ENCODE measurements around the gene ZNF736.

The ZNF736 gene

DNA sequence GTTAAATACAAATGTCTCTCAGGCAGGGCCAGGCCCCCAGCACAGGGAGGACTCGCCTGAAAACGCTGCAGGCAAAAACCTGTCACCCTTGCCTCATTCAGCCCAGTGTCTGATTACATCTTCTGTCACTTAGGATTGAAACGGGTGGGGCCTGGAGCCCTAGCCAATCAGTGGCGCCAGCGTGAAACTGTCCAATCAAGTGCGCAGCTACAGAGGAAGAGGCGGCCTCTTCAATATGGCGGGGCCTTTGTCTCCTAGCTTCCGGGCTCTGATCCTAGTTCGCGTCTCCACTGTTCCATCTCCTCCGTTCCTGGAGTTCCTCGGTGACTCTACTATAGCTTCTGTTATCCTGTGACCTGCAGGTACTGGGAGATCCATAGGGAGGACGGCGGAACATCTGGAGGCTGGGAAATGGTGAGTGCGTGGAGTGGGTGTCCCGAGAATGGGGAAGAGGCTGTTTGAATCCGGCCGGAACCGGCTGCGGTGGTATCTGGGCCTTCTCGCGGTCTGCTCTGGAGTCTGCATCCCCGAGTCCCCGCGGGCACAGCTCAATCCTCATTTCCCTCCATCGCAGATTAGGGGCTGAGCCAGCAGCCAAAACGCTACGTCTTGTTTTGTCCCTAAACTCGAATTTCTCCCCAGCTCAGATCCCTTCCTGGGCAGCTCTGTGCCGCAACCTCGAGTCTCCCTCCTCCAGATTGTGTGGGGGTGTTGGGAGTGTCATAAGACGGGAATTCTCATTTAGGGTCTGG, at the start of gene ZNF736:
TSS of gene ZNF736 (plus strand) at position 222 of the 752 bp plus-strand sequence. CDS start at position 412, 190 bp downstream.
- TF ChIP-seq, protein P1, sequence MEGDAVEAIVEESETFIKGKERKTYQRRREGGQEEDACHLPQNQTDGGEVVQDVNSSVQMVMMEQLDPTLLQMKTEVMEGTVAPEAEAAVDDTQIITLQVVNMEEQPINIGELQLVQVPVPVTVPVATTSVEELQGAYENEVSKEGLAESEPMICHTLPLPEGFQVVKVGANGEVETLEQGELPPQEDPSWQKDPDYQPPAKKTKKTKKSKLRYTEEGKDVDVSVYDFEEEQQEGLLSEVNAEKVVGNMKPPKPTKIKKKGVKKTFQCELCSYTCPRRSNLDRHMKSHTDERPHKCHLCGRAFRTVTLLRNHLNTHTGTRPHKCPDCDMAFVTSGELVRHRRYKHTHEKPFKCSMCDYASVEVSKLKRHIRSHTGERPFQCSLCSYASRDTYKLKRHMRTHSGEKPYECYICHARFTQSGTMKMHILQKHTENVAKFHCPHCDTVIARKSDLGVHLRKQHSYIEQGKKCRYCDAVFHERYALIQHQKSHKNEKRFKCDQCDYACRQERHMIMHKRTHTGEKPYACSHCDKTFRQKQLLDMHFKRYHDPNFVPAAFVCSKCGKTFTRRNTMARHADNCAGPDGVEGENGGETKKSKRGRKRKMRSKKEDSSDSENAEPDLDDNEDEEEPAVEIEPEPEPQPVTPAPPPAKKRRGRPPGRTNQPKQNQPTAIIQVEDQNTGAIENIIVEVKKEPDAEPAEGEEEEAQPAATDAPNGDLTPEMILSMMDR (IDR thresholded peaks at IDR 0.05; ENCODE audit: insufficient read depth, low read length, poor library complexity, severe bottlenecking): no peak
- Histone ChIP-seq H3F3A (ENCODE audit: insufficient read depth) (peaks cover 13% of the 10 kb centered on the region; the same call in 1 of the 2 replicates), H3K36me3 (ENCODE audit: low read length) (peaks cover 15% of the 10 kb centered on the region), H3K27ac (ENCODE audit: low read depth, low read length) (peak within 1 kb of the TSS; percentile 71), H3K9me3 (ENCODE audit: insufficient read depth, low read length) (no peaks in the 10 kb centered on the region), H3K9ac (ENCODE audit: low read length) (peak within 1 kb of the TSS; percentile 81), H2AFZ (ENCODE audit: low read depth, low read length, severe bottlenecking) (peak within 1 kb of the TSS; percentile 84), H4K20me1 (ENCODE audit: low read depth, low read length) (no peaks in the 10 kb centered on the region), H3K27me3 (ENCODE audit: low read length) (no peaks in the 10 kb centered on the region), H3K9me2 (replicated peaks; ENCODE audit: insufficient read depth, low read length) (no peaks in the 10 kb centered on the region), H3K79me2 (ENCODE audit: insufficient read depth, low read length) (peaks cover 51% of the 10 kb centered on the region), H3K4me2 (ENCODE audit: low read depth, low read length, poor library complexity, severe bottlenecking) (peak within 1 kb of the TSS; percentile 88), H3K4me3 (ENCODE audit: insufficient read depth, low read length, poor library complexity, severe bottlenecking) (peak within 1 kb of the TSS; percentile 90)

DNA sequence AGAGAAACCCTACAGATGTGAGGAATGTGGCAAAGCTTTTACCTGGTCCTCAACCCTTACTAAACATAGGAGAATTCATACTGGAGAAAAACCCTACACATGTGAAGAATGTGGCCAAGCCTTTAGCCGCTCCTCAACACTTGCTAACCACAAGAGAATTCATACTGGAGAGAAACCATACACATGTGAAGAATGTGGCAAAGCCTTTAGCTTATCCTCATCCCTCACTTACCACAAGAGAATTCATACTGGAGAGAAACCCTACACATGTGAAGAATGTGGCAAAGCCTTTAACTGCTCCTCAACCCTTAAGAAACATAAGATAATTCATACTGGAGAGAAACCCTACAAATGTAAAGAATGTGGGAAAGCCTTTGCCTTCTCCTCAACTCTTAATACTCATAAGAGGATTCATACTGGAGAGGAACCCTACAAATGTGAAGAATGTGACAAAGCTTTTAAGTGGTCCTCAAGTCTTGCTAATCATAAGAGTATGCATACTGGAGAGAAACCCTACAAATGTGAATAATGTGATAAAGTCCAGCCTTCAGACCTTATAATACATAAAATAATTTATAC, 47.3 kb upstream of the ZNF736 start:
- no peaks in the 10 kb centered on the region for H3K9me2 ChIP-seq (replicated peaks; ENCODE audit: insufficient read depth, low read length)
- no peak overlapping the region for H3K9ac ChIP-seq (ENCODE audit: low read length)
- peaks cover 17% of the 10 kb centered on the region; the same call in 1 of the 2 replicates for H3K36me3 ChIP-seq (ENCODE audit: low read length)
- no peak overlapping the region for H3K27ac ChIP-seq (ENCODE audit: low read depth, low read length)
- H3K4me2 ChIP-seq (ENCODE audit: low read depth, low read length, poor library complexity, severe bottlenecking): no peak overlapping the region
- no peak overlapping the region for H3K4me3 ChIP-seq (ENCODE audit: insufficient read depth, low read length, poor library complexity, severe bottlenecking)
- no peaks in the 10 kb centered on the region for H3K27me3 ChIP-seq (ENCODE audit: low read length)
- TF ChIP-seq, protein P1 (IDR thresholded peaks at IDR 0.05; ENCODE audit: insufficient read depth, low read length, poor library complexity, severe bottlenecking): no peak
- TF ChIP-seq EZH2phosphoT487 (conservative IDR thresholded peaks at IDR 0.05; ENCODE audit: low read length): no peak
- H4K20me1 ChIP-seq (ENCODE audit: low read depth, low read length): no peaks in the 10 kb centered on the region
- no peaks in the 10 kb centered on the region for H3K79me2 ChIP-seq (ENCODE audit: insufficient read depth, low read length)
- H2AFZ ChIP-seq (ENCODE audit: low read depth, low read length, severe bottlenecking): no peak overlapping the region
- no peaks in the 10 kb centered on the region for H3F3A ChIP-seq (ENCODE audit: insufficient read depth)
- H3K9me3 ChIP-seq (ENCODE audit: insufficient read depth, low read length): peaks cover 58% of the 10 kb centered on the region; the same call in 1 of the 2 replicates

DNA sequence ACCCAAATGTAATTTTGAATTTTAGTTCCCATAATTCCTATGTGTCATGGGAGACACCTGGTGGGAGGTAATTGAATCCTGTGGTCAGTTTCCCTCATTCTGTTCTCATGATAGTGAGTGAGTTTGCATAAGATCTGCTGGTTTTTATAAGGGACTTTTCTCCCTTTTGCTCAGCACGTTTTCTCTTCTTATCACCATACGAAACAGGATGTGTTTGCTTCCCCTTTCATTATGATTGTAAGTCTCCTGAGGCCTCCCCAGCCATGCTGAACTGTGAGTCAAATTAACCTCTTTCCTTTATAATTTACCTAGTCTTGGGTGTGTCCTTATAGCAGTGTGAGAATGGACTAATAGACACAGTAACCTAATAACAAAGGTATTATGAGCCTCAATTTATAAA, 36.1 kb upstream of the ZNF736 start:
- no peaks in the 10 kb centered on the region for H4K20me1 ChIP-seq (ENCODE audit: low read depth, low read length)
- no peak overlapping the region for H2AFZ ChIP-seq (ENCODE audit: low read depth, low read length, severe bottlenecking)
- H3K27ac ChIP-seq (ENCODE audit: low read depth, low read length): no peak overlapping the region; the same call in 1 of the 2 replicates
- no peak overlapping the region for H3K4me2 ChIP-seq (ENCODE audit: low read depth, low read length, poor library complexity, severe bottlenecking)
- H3K9ac ChIP-seq (ENCODE audit: low read length): no peak overlapping the region
- H3K27me3 ChIP-seq (ENCODE audit: low read length): no peaks in the 10 kb centered on the region
- peaks cover 5% of the 10 kb centered on the region; the same call in 1 of the 2 replicates for H3F3A ChIP-seq (ENCODE audit: insufficient read depth)
- no peaks in the 10 kb centered on the region for H3K79me2 ChIP-seq (ENCODE audit: insufficient read depth, low read length)
- H3K36me3 ChIP-seq (ENCODE audit: low read length): peaks cover 5% of the 10 kb centered on the region
- TF ChIP-seq EZH2phosphoT487 (conservative IDR thresholded peaks at IDR 0.05; ENCODE audit: low read length): no peak
- TF ChIP-seq, protein P1 (IDR thresholded peaks at IDR 0.05; ENCODE audit: insufficient read depth, low read length, poor library complexity, severe bottlenecking): no peak
- no peaks in the 10 kb centered on the region for H3K9me2 ChIP-seq (replicated peaks; ENCODE audit: insufficient read depth, low read length)
- peaks cover 17% of the 10 kb centered on the region; the same call in 1 of the 2 replicates for H3K9me3 ChIP-seq (ENCODE audit: insufficient read depth, low read length)
- no peak overlapping the region for H3K4me3 ChIP-seq (ENCODE audit: insufficient read depth, low read length, poor library complexity, severe bottlenecking)

Measured in SU-DHL-6 (cell line).